ENCODE data around the gene PFKFB2.

Gene PFKFB2

DNA sequence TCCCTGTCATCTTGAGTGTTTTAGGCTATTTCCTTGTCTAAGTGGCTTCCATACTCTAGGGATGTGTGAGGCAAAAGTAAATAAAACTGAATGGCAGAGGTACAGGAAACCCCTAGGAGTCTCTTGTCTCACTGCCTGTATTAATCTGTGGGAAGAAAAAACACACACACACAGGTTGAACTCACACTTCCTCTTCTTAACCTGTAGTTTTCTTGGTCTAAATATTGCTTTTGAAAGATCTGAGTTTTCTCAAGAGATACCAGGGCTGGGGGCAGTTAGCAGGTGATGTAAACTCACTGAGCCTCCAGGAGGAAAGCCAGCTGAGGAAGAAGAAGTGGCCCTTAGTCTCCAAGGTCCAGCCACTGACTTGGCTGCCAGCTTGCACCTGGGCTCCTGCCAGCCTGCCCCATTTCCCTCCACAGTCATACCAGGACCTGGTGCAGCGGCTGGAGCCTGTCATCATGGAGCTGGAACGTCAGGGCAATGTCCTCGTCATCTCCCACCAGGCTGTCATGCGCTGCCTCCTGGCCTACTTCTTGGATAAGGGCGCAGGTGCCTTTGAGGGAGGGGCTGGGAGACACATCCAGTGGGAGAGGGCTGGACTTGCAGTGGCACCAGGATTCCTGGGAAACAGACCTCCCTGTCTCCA is 16.9 kb downstream of the PFKFB2 start:
- no peak for DNase-seq

DNA sequence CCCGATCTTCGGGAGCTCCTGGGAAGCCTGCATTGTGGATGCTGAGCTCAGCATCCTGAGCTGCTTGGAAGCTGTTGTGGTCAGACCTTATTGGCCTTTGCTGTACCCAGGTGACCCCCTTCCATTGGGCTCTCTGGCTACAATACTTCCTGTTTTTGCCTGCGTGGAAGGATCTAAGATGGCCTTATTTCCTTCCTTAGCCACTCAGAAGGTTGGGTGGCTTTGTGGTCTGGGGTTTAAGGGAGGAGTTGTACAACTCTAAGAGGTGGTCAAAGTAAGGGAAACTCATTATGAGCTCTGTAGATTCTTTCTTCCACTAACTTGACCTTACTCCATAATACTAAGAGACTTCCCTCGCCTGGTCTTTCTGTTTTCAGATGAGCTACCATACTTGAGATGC is 17.7 kb downstream of the PFKFB2 start:
- DNase-seq = no peak

DNA sequence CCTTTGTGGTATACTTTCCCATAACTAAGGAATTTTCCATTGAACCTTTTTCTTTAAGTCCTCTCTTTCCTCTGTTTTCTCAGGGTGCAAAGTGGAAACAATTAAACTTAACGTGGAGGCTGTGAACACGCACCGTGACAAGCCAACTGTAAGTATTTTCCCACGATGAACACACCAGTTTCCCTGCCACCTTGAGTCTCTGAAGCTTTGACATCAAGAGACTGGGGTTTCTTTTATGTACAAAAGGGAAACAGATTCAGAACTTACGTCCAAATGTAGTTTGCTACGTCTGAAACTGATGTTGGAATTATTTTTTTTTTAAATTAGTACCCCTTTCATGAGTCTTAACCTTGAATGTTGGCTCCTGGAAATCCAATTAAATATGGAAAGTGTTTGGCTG is 18.4 kb downstream of the PFKFB2 start:
- no peak for DNase-seq

DNA sequence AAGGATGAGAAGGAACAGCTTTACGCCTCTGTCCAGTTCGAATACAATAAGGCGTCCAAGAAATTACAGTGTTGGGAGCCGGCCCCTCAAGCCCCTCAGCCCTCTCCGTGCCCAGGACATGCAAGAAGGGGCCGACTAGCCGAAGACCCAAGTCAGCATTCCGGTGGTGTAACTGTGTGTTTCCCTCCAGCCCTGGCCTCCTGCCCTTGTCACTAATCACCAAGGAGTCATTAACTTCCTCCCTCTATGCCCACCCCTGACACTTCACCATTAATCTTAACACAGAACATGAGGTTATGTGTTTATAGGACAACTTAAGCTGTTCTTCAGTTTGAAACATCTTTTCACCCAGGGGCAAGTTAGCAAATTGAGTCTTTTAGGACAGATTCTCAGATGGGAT is 19.2 kb downstream of the PFKFB2 start:
- no peak for DNase-seq

DNA sequence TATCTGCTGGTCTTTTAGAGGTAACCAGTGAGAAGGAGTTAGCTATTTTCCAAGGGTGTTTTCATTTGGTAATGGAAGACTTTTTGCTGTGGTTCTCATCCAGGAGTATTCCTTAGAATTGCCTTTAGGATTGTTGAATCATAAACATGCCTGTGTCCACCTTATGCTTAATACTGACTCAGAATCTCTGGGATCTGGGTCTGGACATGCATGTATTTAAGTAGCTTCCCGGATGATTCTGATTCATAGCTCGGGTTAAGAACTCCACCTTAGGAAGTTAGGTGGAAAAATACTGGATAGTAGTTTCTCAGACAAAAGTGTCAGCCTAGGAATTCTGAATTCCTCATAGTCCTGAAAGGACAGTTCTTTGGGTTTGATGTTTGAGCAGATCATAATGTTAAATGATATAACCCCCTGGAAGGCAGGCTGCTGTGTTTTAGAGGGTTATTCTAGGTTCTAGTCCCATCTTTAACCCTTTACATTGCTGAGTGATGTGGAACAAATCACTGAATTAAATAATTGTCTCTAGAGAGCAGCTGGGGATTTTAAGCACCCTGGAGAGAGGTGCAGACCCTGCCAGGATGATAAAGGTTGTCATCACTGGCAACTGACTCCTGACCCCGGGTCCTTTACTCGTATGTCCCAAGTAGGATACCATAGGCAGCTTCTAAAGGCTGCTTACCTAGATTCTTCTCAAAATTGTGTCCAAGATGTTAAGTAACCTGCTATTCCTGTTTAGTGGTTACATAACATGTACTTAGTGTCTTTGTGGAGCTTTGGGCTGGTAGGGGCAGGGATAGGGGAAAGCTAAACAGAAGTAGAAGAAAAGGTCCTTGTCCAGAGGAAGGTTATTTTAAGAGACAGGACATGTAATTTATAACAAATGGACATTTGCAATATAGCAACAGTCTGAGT is 21.1 kb downstream of the PFKFB2 start:
- no peak for DNase-seq

DNA sequence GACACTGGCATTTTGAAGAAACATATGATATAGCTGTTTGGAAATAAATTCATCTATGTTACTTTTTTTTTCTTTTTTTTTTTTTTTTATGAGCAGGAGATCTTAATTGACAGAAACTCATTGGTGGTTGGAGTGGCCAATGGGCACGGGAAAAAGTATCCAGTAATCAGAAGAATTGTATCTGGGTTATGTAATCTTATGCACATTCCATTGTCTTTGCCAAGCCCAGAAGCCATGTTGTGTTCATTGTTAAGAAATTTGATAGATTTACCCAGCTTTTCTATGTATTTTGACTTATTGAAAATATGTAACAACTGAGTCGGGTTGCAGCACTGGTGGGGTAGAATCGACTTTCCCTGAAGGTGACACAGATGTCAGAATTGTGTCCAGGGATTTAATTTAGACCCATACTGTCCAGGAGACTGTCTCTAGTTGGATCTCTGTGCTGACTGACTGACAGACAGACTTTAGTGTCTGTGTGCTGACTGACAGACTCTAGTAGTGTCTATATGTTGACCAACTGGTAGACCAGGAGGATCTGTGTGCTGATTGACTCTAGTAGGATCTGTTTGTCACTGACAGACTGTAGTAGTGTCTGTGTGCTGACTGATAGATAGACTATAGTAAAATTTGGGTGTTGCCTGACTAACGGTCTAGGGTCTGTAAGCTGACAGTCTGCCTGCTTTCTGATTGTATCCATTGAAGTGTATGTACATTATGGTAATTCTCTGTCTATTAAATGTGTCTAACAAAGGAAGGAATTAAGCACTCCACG is 23.3 kb downstream of the PFKFB2 start:
- no peak for DNase-seq

DNA sequence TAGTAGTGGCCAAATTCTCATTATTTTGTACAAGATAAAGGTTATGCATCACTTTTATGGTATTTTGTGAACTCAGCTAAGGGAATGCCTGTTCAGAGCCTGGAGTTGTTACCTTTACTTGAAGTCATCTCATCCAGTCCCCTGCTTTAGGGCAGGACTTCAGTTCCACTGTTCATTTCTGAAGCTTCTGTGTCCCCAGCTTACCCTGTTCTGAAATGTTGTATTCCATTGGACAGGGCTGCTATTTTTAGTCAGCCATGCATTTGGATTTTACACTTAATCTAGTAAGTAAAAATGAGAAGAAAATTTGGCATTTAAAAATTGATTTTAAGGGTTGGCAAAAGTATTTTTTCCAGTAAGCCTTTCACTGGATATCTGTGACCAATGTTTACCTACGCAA is 23.9 kb downstream of the PFKFB2 start:
- DNase-seq = no peak

DNA sequence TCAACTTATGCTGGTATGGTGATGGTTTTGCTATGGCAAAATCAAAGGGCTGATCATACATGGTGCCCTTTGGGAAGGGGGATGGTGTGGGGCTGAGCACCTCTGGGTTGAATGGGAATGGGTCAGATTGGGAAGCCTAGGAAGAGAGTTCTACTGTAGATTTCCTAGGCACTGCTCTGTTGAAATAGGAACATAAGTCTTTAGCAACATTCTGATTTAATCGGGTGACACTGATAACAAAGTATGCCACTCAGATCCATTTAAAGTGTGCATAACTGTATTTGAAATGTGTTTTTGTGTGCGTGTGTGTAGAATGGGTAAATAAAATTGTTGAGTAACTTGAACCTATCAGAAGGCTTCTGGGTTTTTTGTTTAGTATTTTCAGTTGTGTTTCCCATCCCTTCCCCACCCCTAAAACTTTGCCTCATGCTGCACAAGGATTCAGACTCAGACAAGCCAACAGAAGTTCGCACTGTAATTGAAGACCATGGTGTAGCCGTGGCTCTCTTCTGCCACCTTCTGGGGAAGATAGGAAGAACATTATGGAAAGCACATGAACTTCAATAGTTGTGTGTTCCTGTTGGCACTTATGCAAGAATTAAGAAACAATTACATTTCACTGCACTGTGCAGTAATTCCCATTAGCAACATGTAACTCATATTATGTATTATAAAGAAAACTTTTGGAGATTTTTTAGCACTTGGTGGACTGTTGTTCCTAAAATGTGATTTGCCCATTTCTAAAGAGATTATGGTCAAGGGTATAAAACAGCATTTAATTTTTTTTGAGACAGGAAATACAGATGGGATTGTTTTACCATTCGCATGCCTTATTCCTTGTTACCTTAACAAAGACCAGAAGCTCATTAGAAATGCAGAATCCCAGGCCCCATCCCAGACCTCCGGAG is 24.6 kb downstream of the PFKFB2 start:
- DNase-seq = peak; percentile 9 to 34

DNA sequence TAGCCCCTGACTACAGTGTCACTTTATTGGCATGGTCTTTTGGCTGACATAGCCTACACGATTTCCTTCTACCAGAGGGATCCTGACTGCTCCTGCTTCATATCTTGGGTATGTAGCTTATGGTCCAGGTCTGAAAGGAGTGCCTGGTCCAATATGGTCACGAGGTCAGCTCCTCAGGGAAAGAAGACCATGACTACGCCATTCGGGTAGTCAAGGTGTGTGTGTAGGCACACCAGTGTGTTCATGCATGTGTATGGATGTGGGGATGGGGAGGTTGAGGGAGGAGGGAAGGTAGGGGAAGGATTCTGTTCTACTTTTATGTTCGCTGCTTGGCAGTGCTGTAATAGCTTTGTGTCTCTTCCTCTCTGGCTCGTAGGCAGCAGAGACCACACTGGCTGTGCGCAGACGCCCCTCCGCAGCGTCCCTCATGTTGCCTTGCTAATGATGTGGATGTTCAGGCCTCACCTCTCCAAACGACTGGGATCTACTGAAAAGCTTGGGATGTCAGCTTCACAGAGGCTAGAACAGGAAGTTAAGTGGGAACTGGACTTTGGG is 25.6 kb downstream of the PFKFB2 start:
- DNase-seq = no peak

DNA sequence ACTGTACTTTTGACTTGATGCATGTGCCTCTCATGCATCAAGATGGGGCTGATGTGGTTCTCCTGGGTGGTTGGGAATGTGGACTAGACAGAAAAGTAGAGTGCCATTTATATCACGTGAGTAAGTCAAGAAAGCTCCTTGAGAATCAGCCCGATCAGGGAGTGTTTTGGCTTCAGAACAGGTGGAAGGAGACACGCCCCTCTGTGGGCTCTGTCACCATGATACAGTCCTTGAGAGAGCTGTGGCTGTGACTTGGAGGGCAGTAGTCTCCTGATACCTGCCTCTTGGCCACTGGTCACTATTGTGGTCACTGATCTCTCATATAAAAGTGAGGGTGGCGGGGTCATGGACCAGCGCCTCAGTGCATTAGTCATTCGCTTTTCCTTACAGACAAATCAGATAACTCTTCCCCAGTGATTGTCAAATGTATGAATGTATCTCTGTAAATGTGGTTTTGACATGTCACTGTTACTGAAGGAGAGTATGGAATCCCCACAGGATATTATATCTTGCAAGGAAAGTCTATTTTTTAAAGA is 26.7 kb downstream of the PFKFB2 start:
- no peak for DNase-seq

DNA sequence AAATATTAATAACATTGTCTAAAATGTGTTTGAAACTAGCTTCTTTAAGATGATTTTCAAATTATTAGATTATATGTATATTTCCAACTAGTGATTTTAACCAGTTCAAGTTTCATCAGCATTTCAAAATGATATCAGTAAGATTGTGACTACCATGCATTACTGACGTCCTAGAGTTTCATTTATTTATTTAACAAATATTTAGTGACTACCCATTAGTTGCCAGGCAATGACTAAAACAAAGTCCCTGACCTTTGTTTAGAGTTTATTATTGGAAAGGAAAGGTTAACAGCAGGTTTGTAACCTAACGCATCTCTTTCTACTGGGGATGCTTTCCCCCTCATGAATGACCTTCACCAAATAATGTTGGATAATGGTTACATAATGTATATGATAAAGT is 28.0 kb downstream of the PFKFB2 start:
- DNase-seq = no peak

DNA sequence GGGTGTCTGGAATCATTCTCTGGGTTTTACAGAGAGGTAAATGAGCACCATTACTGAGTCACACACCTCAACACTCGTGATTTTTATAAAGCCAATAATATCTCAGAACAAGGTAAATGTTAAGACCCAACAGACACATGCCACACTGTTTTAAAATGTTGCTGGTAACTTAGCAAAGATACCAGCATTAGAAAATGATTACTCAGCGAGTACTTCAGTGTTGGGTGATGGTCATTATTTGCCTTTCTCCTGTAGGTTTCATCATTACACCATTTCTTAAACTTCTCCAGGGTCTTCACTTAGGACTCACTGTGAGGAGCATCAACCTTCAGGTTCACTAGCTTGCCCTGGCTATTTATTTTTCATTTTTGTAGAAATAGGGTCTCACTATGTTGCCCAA is 28.7 kb downstream of the PFKFB2 start:
- no peak for DNase-seq

DNA sequence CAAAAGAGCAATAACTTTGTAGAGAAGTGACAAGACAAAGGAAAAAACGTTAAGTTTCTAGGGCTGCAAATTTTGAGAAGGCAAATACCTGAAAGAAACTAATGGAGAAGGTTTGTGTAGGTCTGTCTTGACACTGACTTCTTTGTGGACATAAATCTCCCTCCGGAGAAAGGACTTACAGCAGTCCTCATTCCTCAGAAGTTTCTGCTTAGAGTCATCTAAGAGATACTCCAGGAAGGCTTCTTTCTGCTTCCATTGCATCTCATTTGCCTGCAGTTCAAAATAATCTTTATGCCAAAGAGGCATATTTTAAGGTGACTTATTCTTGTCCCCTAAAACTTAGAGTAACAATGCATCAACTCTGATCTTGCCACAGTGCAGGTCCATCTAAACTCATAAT is 31.2 kb downstream of the PFKFB2 start:
- DNase-seq = no peak

DNA sequence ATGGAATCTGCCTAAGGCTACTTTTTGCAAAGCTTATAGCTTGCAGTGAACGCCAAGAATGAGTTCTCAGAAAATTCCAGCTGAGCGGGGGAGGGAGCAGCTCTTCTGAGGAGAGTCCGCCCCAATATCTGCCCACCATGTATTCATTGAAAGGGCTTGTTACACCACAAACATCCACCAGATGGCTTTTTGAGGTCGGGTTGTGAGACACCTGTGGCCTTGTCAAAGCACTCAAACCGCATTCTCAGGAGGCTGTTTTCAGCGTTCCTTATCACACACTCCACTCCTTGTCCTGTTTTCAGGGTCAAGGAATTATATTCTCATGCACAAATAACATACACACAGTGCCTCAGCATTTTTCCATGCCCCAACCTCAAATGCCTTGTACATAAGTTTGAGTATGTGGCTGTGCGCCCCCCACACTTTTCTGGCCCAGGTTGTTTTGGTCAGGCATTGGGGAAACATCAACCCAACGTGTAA is 31.7 kb downstream of the PFKFB2 start:
- DNase-seq = peak; percentile 56 to 66

DNA sequence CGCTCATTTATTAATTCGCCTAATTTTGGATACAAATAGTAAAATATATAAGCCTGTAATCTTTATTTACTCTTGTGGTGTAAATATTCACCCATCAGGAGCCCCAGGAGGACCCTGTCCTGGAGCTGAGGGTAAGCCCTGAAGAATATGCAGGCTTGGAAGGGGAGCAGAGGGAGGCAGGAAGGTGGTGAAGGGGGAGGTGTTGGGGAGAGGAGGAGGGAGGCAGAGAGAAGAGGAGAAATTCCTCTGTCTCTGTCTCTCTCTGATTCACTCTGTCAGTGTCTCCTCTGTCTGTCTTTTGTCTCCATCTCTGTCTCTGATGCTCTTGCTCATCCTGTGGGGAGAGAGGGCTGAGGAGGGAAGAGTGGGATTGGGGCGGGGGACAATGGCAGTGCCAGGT is 32.8 kb downstream of the PFKFB2 start:
- DNase-seq = no peak

DNA sequence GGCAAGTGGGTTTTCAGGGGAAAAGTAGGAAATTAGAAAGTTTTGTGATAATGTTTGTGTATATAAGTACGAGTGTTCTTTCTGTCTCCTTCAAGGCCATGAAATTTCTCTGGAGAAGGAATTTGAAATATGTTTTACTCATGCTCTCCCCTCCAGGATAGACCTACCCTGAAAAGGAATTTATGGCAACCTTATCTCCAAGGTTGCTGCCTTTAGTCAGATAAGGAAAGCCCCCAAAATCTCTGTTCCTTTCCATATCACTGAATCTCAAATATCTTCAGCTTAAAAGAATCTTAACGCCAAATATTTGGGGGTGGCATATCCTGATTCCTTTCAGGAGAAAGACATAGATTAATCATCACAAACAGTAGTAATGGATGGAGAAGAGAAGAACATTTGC is 35.1 kb downstream of the PFKFB2 start:
- DNase-seq = no peak

DNA sequence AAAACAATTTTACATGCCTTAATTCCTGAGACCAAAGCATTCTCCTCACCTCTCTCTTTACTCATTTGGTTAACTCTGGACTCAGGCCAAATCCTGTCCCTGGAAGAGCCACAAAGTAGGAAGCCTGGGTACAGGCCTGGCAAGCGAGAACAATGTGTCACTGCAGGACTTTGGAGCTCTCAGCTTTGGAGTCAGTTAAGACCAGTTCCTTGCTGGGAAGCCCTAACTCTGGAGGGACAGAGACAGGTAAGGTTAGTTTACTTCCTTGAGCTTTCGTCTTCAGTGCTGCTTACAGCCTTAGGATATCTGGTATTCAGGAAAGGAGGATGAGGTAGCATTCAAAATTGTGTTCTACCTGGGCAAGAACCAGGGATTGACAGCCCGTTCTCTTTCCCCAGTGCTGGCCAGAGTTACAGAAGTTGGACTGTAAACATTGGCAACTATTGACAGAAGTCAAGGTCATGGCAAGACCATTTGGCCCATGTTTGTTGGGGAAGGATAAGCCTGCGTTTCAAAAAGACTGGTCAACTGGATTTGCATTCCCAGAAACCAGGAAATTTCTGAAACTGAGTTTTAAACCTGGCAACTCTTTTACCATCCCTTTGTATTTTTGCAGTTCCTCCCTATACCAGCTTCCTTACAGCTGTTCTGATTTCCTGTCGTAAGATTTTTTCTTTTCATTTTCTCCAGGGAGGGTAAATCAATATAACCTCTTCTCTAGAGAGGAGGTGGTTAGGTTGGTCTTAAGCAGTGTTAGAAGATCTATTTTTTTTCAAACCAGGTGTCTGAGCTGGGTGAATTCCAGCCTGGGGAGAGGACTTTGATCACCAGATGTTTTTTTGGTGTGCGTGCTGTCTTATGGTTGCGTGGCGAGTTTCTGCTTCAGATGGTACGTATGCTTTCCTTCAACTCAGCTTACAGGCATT is 35.9 kb downstream of the PFKFB2 start, which contains the start of gene C4BPB:
Gene C4BPB (plus strand): TSS at position 160 of the 926 bp plus-strand sequence. CDS start 672 bp downstream, at position 832.
- DNase-seq = no peak

DNA sequence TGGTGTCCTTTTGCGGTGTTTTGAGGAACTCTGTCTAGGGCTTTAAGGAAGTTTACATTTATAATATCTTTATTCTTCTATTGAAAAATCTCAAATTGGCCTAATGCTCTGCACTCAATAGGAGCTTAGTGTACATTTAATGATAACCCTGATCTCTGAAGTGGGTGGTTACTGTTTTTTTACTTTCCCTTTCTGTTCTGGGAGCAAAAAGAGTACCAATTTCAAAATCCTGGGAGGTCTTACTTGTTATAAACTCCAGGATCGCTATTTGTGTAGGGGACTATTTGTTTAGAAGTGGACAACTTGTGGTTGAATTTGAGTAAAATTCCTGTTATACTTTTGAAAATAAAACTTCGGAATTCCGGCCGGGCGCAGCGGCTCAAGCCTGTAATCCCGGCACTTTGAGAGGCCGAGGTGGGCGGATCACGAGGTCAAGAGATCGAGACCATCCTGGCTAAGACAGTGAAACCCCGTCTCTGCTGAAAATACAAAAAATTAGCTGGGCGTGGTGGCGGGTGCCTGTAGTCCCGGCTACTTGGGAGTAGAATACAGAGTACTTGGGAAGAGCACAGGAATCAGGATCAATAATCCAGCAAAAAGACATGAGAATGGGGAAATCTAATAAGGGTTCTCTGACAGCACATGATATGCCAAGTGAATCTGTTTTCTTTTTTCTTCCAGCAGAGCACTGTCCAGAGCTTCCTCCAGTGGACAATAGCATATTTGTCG is 36.7 kb downstream of the PFKFB2 start:
- DNase-seq = no peak

DNA sequence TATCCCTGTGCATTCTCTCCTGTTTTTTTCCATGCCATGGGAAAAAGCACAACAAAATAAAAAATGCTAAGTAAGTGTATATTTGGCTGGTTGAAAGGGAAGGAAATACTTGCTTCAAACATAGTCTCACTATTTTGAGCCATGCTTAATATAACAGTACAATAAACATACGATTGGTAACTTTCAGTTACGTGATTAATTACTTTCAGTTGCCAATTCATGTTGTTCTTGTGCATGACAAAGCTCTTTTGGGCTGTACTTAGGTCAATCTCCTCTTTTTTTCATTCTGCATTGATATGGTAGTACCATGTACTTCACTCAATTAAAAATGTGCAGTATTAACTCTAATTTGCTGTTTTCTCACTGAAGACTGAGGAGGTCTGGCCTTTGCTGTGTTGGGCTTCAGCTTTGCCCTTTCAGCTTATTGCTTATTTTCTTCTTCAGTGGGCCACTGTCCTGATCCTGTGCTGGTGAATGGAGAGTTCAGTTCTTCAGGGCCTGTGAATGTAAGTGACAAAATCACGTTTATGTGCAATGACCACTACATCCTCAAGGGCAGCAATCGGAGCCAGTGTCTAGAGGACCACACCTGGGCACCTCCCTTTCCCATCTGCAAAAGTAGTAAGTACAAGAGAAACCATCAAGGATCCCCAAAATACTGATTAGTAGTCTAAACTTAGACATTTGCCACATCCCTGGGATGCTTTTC is 38.3 kb downstream of the PFKFB2 start:
- no peak for DNase-seq

Data from SHP77 (cell line).